GM06990 (cell line): ENCODE data around the gene RHOD.

ENCODE experiments used
- DNase-seq: peaks from one replicate; pipeline ENCODE4 v3.0.0-alpha.2; 2011; ENCODE audit not compliant: insufficient read length; ENCODE audit errors: extremely low read depth
- H3K27me3 ChIP-seq: replicated peaks from 2 replicates; pipeline ENCODE4 v1.6.0; 2011; ENCODE audit warnings: low read length; ENCODE audit not compliant: control insufficient read depth, insufficient read depth
- H3K36me3 ChIP-seq: 2 replicates; pipeline ENCODE4 v1.5.1; 2011; ENCODE audit warnings: low read length; ENCODE audit not compliant: control insufficient read depth, insufficient read depth
- H3K4me3 ChIP-seq: replicated peaks from 2 replicates; pipeline ENCODE4 v1.5.1; 2011; ENCODE audit warnings: low read depth, mild to moderate bottlenecking, control low read depth, low read length
- CTCF ChIP-seq: IDR thresholded peaks from 2 replicates; pipeline ENCODE4 v1.5.1; 2011; ENCODE audit warnings: low read length, control low read depth, mild to moderate bottlenecking, inconsistent platforms; ENCODE audit not compliant: insufficient read depth, poor library complexity, severe bottlenecking

RHOD gene

DNA sequence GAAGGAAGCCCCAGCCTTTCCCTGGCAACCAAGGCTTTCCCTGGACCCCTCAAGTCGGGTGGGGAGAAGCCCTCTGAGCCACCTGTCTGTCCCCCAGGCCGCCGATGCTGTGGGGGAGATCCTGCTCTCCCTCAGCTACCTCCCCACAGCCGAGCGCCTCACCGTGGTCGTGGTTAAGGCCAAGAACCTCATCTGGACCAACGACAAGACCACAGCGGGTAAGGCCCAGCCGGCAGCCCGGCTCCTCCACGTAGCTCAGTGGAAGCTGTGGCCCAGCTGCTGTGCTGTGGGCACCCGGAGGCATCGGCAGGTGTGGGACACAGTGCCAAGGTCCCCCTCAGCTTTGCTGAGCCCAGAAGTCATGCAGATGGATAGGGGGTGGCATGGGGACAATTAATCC lies 12.2 kb upstream of the RHOD start:
- Histone ChIP-seq H3K4me3 (no peak overlapping the region), H3K27me3 (no peaks in the 10 kb centered on the region; the same call in none of the 2 replicates), H3K36me3 (no peaks in the 10 kb centered on the region)
- TF ChIP-seq CTCF = peak; percentile 43
- DNase-seq = no peak

DNA sequence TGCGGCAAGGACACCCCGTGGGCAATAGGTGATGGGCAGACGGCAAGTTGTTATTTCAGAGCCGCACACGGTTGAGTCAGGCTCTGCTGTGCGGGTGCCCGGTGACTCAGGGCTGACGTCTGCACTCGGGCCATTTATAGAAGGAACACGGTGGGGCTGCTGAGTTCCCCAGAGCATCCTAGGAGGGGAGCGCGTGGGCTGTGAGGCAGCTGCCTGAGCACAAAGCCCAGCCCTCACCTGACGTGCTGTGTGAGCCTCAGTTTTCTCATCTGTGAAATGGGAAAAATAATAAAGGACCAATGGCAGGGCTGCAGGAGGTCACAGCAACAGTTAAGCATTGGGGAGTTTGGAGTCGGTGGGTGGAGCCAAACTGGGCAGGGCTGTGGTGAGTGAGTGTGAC lies 11.3 kb upstream of the RHOD start:
- peak; percentile 56 for DNase-seq
- no peaks in the 10 kb centered on the region for H3K36me3 ChIP-seq
- no peaks in the 10 kb centered on the region; the same call in none of the 2 replicates for H3K27me3 ChIP-seq
- no peak overlapping the region for H3K4me3 ChIP-seq
- no peak for TF ChIP-seq CTCF

- DNase-seq = no peak
- TF ChIP-seq CTCF = no peak
These were observed 8.0 kb upstream of the RHOD start for GRCh38 chr11:67048515-67049130.

GRCh38 chr11:67050139-67050538 lies 6.5 kb upstream of the RHOD start:
- Histone ChIP-seq H3K4me3 (no peak overlapping the region), H3K36me3 (no peaks in the 10 kb centered on the region), H3K27me3 (no peaks in the 10 kb centered on the region)
- no peak for DNase-seq
- TF ChIP-seq CTCF = no peak

More at GRCh38 chr11:67048515-67049130, 8.0 kb upstream of the RHOD start:
- Histone ChIP-seq H3K4me3 (no peak overlapping the region), H3K36me3 (no peaks in the 10 kb centered on the region), H3K27me3 (no peaks in the 10 kb centered on the region; the same call in none of the 2 replicates)

DNA sequence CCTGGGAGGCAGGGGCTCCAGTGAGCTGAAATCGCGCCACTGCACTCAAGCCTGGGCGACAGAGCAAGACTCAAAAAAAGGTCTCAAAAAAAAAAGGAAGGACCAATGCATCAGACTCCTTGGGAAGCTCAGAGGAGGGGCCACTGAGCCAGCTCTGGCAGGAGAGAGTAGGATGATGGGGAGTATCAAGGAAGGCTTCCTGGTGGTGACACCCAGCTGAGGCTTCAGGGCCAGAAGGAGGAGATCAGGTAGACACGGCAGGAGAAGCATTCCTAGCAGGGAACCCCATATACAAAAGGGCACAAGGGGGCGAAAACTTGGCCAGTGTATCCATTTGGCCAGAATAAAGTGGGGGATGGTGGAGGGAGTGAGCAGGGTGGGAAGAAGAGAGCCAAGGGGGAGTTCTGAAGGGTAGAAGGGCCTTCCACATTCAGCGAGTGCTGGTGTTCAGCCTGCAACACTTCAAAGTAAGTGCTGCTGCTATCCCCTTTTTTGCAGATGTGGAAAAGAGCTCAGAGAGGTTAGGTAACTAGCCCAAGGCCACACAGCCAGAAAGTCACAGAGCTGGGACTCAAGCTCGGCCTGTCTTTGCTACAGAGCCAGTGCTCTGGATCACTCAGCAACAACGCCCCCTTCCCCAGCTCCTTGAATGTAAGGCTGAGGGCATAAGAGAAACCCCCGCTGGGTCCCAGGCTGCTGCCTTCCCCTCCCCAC lies 5.3 kb upstream of the RHOD start:
- TF ChIP-seq CTCF = no peak
- no peaks in the 10 kb centered on the region for H3K36me3 ChIP-seq
- H3K4me3 ChIP-seq = no peak overlapping the region
- no peak for DNase-seq
- H3K27me3 ChIP-seq = no peaks in the 10 kb centered on the region
